ENCODE results near the gene AQP12A. TPM values are rescaled to one million over a fixed set of nuclear protein-coding genes. Genes with fewer than 3 reads are reported as not detected.

Gene AQP12A
- total RNA-seq, 2 experiments from 2014 or later = not detected

GRCh38 chr2:240711296-240711695 lies 19.6 kb downstream of the AQP12A start:
- no peaks in the 10 kb centered on the region for H3K4me1 Mint-ChIP-seq (ENCODE audit: low read depth)
- TF ChIP-seq, protein P1, sequence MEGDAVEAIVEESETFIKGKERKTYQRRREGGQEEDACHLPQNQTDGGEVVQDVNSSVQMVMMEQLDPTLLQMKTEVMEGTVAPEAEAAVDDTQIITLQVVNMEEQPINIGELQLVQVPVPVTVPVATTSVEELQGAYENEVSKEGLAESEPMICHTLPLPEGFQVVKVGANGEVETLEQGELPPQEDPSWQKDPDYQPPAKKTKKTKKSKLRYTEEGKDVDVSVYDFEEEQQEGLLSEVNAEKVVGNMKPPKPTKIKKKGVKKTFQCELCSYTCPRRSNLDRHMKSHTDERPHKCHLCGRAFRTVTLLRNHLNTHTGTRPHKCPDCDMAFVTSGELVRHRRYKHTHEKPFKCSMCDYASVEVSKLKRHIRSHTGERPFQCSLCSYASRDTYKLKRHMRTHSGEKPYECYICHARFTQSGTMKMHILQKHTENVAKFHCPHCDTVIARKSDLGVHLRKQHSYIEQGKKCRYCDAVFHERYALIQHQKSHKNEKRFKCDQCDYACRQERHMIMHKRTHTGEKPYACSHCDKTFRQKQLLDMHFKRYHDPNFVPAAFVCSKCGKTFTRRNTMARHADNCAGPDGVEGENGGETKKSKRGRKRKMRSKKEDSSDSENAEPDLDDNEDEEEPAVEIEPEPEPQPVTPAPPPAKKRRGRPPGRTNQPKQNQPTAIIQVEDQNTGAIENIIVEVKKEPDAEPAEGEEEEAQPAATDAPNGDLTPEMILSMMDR (IDR thresholded peaks at IDR 0.05) = no peak
- no peaks in the 10 kb centered on the region for H3K9me3 Mint-ChIP-seq
- no peaks in the 10 kb centered on the region for H3K36me3 Mint-ChIP-seq (ENCODE audit: low read depth)
- DNase-seq (no peak), ATAC-seq (no peak)
- peaks cover 2% of the 10 kb centered on the region for H3K27me3 Mint-ChIP-seq
- H3K27ac Mint-ChIP-seq = no peak overlapping the region
- ChIA-PET POLR2A (no interaction called here), CTCF (no interaction called here)
- H3K4me3 Mint-ChIP-seq = no peak overlapping the region
- intact Hi-C loops (cut with micrococcal nuclease) = no loop called here

- H3K4me1 Mint-ChIP-seq (ENCODE audit: low read depth) = no peaks in the 10 kb centered on the region
- intact Hi-C loops (cut with micrococcal nuclease) = no loop called here
These were observed 20.0 kb downstream of the AQP12A start for GRCh38 chr2:240711701-240712100.

DNA sequence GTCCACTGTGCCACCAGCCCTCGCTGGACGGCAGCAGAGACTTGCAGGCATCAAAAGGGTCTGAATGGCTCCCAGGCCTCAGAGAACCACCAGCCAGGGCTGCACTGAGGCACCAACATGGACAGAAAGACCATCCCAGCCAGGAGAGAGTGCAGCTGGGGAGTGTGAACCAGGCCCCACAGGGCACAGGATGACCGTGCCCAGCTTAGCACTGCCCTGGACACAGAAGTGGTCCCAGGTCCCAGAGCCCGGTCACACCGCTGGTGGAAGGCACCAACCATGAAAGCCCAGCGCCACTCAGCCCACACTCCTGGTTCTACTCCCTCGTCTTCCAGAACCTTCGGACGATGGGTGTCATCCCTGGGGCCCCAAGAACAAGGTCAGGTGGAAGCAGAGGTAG lies 20.5 kb downstream of the AQP12A start:
- no peaks in the 10 kb centered on the region for H3K9me3 Mint-ChIP-seq
- DNase-seq (no peak), ATAC-seq (no peak)
- H3K27me3 Mint-ChIP-seq = no peaks in the 10 kb centered on the region
- TF ChIP-seq, protein P1 (IDR thresholded peaks at IDR 0.05) = no peak
- no peaks in the 10 kb centered on the region for H3K4me1 Mint-ChIP-seq (ENCODE audit: low read depth)
- ChIA-PET POLR2A (no interaction called here), CTCF (no interaction called here)
- H3K4me3 Mint-ChIP-seq = no peak overlapping the region
- no peaks in the 10 kb centered on the region for H3K36me3 Mint-ChIP-seq (ENCODE audit: low read depth)
- intact Hi-C loops (cut with micrococcal nuclease) = no loop called here
- no peak overlapping the region for H3K27ac Mint-ChIP-seq

More at GRCh38 chr2:240711701-240712100, 20.0 kb downstream of the AQP12A start:
- ChIA-PET POLR2A (no interaction called here), CTCF (no interaction called here)
- TF ChIP-seq, protein P1 (IDR thresholded peaks at IDR 0.05) = no peak
- no peaks in the 10 kb centered on the region for H3K36me3 Mint-ChIP-seq (ENCODE audit: low read depth)
- H3K27ac Mint-ChIP-seq = no peak overlapping the region
- ATAC-seq = no peak
- H3K9me3 Mint-ChIP-seq = no peaks in the 10 kb centered on the region
- no peak for DNase-seq
- no peak overlapping the region for H3K4me3 Mint-ChIP-seq
- peaks cover 2% of the 10 kb centered on the region for H3K27me3 Mint-ChIP-seq

GRCh38 chr2:240713071-240713927 lies 21.6 kb downstream of the AQP12A start:
- ATAC-seq (no peak), DNase-seq (no peak)
- Mint-ChIP-seq H3K9me3 (no peaks in the 10 kb centered on the region), H3K4me3 (no peak overlapping the region), H3K27ac (no peak overlapping the region), H3K36me3 (ENCODE audit: low read depth) (no peaks in the 10 kb centered on the region), H3K27me3 (no peaks in the 10 kb centered on the region), H3K4me1 (ENCODE audit: low read depth) (no peaks in the 10 kb centered on the region)
- intact Hi-C loops (cut with micrococcal nuclease) = no loop called here
- CTCF ChIA-PET = no interaction called here
- POLR2A ChIA-PET = interaction anchor here (0.7 kb wide), 1 partner anchor 948 kb away, joined by 3 read pairs; no protein-coding TSS in a partner anchor
- TF ChIP-seq, protein P1 (IDR thresholded peaks at IDR 0.05) = no peak

DNA sequence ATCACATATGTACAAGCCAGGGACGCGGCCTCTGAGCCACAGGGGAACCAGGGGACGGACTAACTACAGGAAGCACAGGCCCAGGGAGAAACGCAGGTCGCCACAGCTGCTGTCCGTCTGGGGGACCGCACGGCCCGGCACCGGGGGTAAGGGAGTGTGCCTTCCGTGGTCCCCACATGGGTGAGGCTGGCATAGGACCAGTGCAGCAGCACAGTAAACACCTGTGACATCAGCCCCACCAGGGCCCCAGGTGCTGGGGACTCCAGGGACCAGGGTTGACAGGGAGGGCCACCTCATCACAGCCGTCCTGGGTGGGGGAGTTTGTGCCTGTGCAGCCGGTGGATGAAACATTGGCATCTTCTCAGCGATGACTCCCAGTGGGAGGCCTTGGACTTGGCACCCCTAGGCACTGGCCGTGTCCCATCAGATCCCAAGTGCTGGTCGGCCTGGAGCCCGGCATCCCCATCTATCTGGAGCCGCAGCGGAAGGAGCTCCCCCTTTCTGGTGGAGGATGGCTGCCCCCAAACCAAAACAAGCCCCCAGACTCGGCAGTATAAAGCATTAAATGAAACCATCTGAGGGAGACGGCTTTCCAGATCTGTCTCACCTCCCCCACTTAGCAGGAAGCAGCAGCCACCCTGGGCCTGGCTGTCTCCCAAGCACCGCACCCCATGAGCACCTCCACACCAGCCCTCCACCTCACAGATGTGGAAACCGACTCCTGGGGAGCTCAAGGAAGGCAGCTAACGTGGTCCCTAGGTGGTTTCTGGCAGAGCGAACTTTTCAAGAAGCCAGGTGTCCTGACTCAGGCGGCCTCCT lies 22.5 kb downstream of the AQP12A start:
- H3K27ac Mint-ChIP-seq = no peak overlapping the region
- H3K4me3 Mint-ChIP-seq = no peak overlapping the region
- intact Hi-C loops (cut with micrococcal nuclease) = no loop called here
- ChIA-PET CTCF (no interaction called here), POLR2A (interaction anchor here (0.7 kb wide), 1 partner anchor 947 kb away, joined by 3 read pairs; no protein-coding TSS in a partner anchor)
- DNase-seq (no peak), ATAC-seq (no peak)
- no peaks in the 10 kb centered on the region for H3K36me3 Mint-ChIP-seq (ENCODE audit: low read depth)
- H3K9me3 Mint-ChIP-seq = no peaks in the 10 kb centered on the region
- TF ChIP-seq, protein P1 (IDR thresholded peaks at IDR 0.05) = no peak
- H3K4me1 Mint-ChIP-seq (ENCODE audit: low read depth) = no peaks in the 10 kb centered on the region
- no peaks in the 10 kb centered on the region for H3K27me3 Mint-ChIP-seq
